Muscle layer of colon (tissue), 2 donors: ENCODE data around the gene PBX4.

Experiments
- H3K27ac ChIP-seq: one replicate; pipeline ENCODE4 v1.7.0; 2013; ENCODE audit warnings: low read depth, mild to moderate bottlenecking, low read length, moderate library complexity
- H3K27me3 ChIP-seq, 2 donors: one replicate each; pipeline ENCODE4 v1.7.0; 2013; ENCODE audit warnings: low read length in 2 of 2, mild to moderate bottlenecking in 2 of 2; ENCODE audit not compliant: insufficient read depth in 2 of 2, control insufficient read depth in 1 of 2
- H3K36me3 ChIP-seq: one replicate; pipeline ENCODE4 v1.7.0; 2013; ENCODE audit warnings: mild to moderate bottlenecking, low read length; ENCODE audit not compliant: insufficient read depth
- H3K4me1 ChIP-seq: one replicate; pipeline ENCODE4 v1.7.0; 2013; ENCODE audit warnings: mild to moderate bottlenecking, low read length; ENCODE audit not compliant: insufficient read depth
- H3K4me3 ChIP-seq, 2 donors: one replicate each; pipeline ENCODE4 v1.7.0; 2013; ENCODE audit warnings: low read length in 2 of 2, low read depth in 1 of 2, mild to moderate bottlenecking in 1 of 2, moderate library complexity in 1 of 2
- H3K9ac ChIP-seq: one replicate; pipeline ENCODE4 v1.7.0; 2013; ENCODE audit warnings: low read length
- H3K9me3 ChIP-seq: one replicate; pipeline ENCODE4 v1.7.0; 2013; ENCODE audit warnings: mild to moderate bottlenecking, low read length
- donor health status: abdominal sarcoma.
- donor health status: Adenocarcinoma of cecum.

PBX4 gene

GRCh38 chr19:19579533-19580361 lies 38.7 kb downstream of the PBX4 start:
- Histone ChIP-seq H3K9ac (no peak overlapping the region), H3K27ac (no peak overlapping the region), H3K36me3 (no peaks in the 10 kb centered on the region), H3K9me3 (no peaks in the 10 kb centered on the region), H3K27me3 (no peaks in the 10 kb centered on the region), H3K4me3 (no peak overlapping the region), H3K4me1 (no peaks in the 10 kb centered on the region)

GRCh38 chr19:19578252-19578651 lies 40.2 kb downstream of the PBX4 start:
- Histone ChIP-seq H3K27me3 (no peaks in the 10 kb centered on the region), H3K4me3 (no peak overlapping the region)

GRCh38 chr19:19575411-19575810 lies 43.1 kb downstream of the PBX4 start:
- Histone ChIP-seq H3K27me3 (no peaks in the 10 kb centered on the region), H3K9ac (no peak overlapping the region), H3K27ac (no peak overlapping the region), H3K36me3 (no peaks in the 10 kb centered on the region), H3K4me3 (no peak overlapping the region), H3K4me1 (no peaks in the 10 kb centered on the region), H3K9me3 (no peaks in the 10 kb centered on the region)

More at GRCh38 chr19:19578252-19578651, 40.2 kb downstream of the PBX4 start:
- no peaks in the 10 kb centered on the region for H3K9me3 ChIP-seq
- H3K4me1 ChIP-seq = no peaks in the 10 kb centered on the region
- H3K27ac ChIP-seq = no peak overlapping the region
- no peaks in the 10 kb centered on the region for H3K36me3 ChIP-seq
- H3K9ac ChIP-seq = no peak overlapping the region

- H3K9me3 ChIP-seq = no peaks in the 10 kb centered on the region
- H3K4me1 ChIP-seq = no peaks in the 10 kb centered on the region
- no peak overlapping the region for H3K9ac ChIP-seq
- no peaks in the 10 kb centered on the region for H3K36me3 ChIP-seq
- H3K27ac ChIP-seq = no peak overlapping the region
- no peak overlapping the region for H3K4me3 ChIP-seq
- no peaks in the 10 kb centered on the region for H3K27me3 ChIP-seq
Observed at GRCh38 chr19:19571071-19571786, 47.3 kb downstream of the PBX4 start.

GRCh38 chr19:19570571-19570970 lies 47.9 kb downstream of the PBX4 start:
- no peak overlapping the region for H3K27ac ChIP-seq
- no peaks in the 10 kb centered on the region for H3K4me1 ChIP-seq
- H3K9me3 ChIP-seq = no peaks in the 10 kb centered on the region
- H3K36me3 ChIP-seq = no peaks in the 10 kb centered on the region
- no peak overlapping the region for H3K4me3 ChIP-seq
- no peak overlapping the region for H3K9ac ChIP-seq
- no peaks in the 10 kb centered on the region for H3K27me3 ChIP-seq

GRCh38 chr19:19568802-19569756 lies 49.4 kb downstream of the PBX4 start:
- Histone ChIP-seq H3K27me3 (no peaks in the 10 kb centered on the region), H3K27ac (no peak overlapping the region), H3K36me3 (no peaks in the 10 kb centered on the region), H3K4me3 (no peak overlapping the region), H3K9me3 (no peaks in the 10 kb centered on the region), H3K9ac (no peak overlapping the region), H3K4me1 (no peaks in the 10 kb centered on the region)

GRCh38 chr19:19567391-19567790 lies 51.1 kb downstream of the PBX4 start:
- no peak overlapping the region for H3K27ac ChIP-seq
- H3K4me3 ChIP-seq = no peak overlapping the region
- H3K9me3 ChIP-seq = no peaks in the 10 kb centered on the region
- no peaks in the 10 kb centered on the region for H3K27me3 ChIP-seq
- H3K4me1 ChIP-seq = no peaks in the 10 kb centered on the region
- no peaks in the 10 kb centered on the region for H3K36me3 ChIP-seq
- H3K9ac ChIP-seq = no peak overlapping the region

- H3K4me3 ChIP-seq = no peak overlapping the region
- H3K27ac ChIP-seq = no peak overlapping the region
- no peaks in the 10 kb centered on the region for H3K4me1 ChIP-seq
- no peaks in the 10 kb centered on the region for H3K36me3 ChIP-seq
- no peaks in the 10 kb centered on the region for H3K9me3 ChIP-seq
- H3K9ac ChIP-seq = no peak overlapping the region
- no peaks in the 10 kb centered on the region for H3K27me3 ChIP-seq
Observed at GRCh38 chr19:19566306-19566705, 52.2 kb downstream of the PBX4 start.

- Histone ChIP-seq H3K27me3 (no peaks in the 10 kb centered on the region), H3K36me3 (no peaks in the 10 kb centered on the region)
Observed at GRCh38 chr19:19563348-19563848, 55.1 kb downstream of the PBX4 start.

GRCh38 chr19:19562665-19563347 lies 55.7 kb downstream of the PBX4 start:
- Histone ChIP-seq H3K27me3 (no peaks in the 10 kb centered on the region), H3K27ac (no peak overlapping the region), H3K36me3 (no peaks in the 10 kb centered on the region), H3K4me3 (no peak overlapping the region), H3K9ac (no peak overlapping the region), H3K4me1 (no peaks in the 10 kb centered on the region), H3K9me3 (no peaks in the 10 kb centered on the region)

More at GRCh38 chr19:19563348-19563848, 55.1 kb downstream of the PBX4 start:
- Histone ChIP-seq H3K4me3 (no peak overlapping the region), H3K27ac (no peak overlapping the region), H3K9me3 (no peaks in the 10 kb centered on the region), H3K4me1 (no peaks in the 10 kb centered on the region), H3K9ac (no peak overlapping the region)
